Testis (tissue), 2 donors: ENCODE measurements around the gene HAND2.

Experiments used
- CTCF ChIP-seq, 3 experiments: fragments of 450-650 bp in 2 of 3; fragments of 200-600 bp in 1 of 3; sonication (generic) in 1 of 3; IDR thresholded peaks; one replicate each; pipeline ENCODE4 v1.5.1; 2016 to 2019; ENCODE audit warnings: antibody characterized with exemption in 3 of 3, mild to moderate bottlenecking in 2 of 3, moderate library complexity in 1 of 3
- POLR2A ChIP-seq: fragments of 450-650 bp; IDR thresholded peaks from one replicate; pipeline ENCODE4 v1.6.1; 2017; ENCODE audit warnings: antibody characterized with exemption, mild to moderate bottlenecking, moderate library complexity

DNA sequence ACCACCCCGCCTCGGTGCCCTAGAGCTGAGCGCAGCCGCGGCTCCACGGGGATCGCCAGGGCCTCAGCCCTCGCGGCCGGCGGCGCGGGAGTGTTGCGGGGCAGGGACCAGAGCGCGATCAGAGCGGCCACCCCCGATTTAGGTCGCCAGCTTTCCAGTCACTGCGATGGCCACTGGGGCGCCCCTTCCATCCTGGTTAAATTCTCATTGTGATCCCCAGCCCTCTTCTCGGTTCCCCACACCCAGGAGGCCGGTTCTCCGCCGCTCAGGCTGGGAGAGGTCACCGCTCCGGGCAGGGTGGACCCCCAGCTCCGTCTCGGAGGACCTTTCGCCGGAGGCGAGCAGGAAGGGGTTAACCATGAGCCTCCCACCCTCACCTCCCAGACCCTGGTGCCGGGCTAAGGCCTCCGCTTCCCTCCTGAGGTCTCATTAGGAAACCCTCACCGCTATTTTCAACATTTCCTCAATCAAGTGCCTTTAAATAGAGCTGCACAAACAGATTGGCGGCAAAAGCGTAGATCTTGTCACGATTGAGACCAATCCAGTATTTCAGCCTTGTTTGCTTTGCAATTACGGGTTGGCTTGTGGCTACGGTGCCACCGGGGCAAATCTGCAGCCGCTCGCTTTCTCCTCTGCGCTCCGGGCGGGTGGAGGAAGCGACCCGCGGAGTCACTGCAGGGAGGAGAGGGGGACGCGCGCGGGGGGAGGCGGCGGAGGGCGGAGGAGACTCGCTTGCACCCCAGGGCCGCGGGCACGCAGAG is 8.3 kb upstream of the HAND2 start:
- TF ChIP-seq CTCF (IDR thresholded peaks at IDR 0.05) = no peak
- no peak for TF ChIP-seq POLR2A
